Fibroblast of the aortic adventitia (primary cell): ENCODE measurements around the gene TTC17. TPM values are rescaled to one million over a fixed set of nuclear protein-coding genes. Genes with fewer than 3 reads are reported as not detected.

Experiments used
- DNase-seq: peaks from one replicate; pipeline ENCODE4 v3.0.0-alpha.2; 2010; ENCODE audit warnings: low read depth
- H3K4me3 ChIP-seq: 2 replicates; pipeline ENCODE4 v1.5.1; 2011; ENCODE audit warnings: low read depth, mild to moderate bottlenecking, control low read depth, low read length, moderate library complexity
- small RNA-seq: library from RNA; depleted of rRNA; stranded (forward); fragments of <200 nt; gene quantifications from one replicate; pipeline ENCODE3, GENCODE V24; 2012
- total RNA-seq: library from RNA; depleted of rRNA; stranded (reverse); fragments of >200 nt; gene quantifications from 2 replicates; pipeline ENCODE4 v1.2.3, GENCODE V29; 2012; ENCODE audit warnings: low replicate concordance
- TF ChIP-seq, protein P1 (sequence below): IDR thresholded peaks from 2 replicates; pipeline ENCODE4 v1.5.1; 2011; ENCODE audit warnings: mild to moderate bottlenecking, low read length, control low read depth, inconsistent platforms; ENCODE audit not compliant: insufficient read depth

The TTC17 gene
- total RNA-seq, 1 donor: 76.9 TPM

DNA sequence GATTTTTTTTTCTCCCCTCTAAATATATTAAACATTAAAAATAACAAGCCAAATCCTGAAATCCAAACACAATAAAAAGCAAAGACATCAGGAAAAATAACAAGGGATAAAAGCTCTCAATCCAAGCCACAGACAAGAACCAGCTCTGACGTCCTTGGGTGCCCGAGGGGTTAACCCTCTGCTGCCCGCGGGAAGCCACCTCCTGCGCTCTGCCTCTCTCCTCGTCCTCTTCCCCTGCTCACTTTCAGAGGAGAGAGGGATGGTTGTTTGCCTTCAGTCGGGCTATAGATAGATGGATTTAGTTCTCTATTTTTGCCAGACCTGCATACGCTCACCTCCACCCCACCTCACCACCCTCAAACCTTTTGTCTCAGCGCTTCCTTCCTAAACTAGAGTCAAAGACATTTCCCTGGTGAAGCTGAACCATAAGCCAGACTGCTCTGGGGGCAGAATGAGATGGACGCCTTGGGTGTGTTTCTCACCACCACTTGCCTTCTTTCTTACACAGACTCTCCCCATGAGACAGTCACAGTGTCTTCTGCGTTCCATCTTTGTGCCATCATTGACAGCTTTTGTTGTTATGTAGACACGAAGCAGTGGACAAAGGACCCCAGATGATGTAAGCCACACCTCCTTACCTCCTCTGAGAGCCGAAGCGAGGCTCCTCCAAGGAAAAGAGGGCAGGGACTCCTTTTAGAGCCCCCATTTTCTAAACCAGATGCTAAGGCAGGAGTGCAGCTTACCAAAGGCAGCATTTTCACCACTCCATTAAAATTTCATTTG is 179.3 kb downstream of the TTC17 start:
- TF ChIP-seq, protein P1, sequence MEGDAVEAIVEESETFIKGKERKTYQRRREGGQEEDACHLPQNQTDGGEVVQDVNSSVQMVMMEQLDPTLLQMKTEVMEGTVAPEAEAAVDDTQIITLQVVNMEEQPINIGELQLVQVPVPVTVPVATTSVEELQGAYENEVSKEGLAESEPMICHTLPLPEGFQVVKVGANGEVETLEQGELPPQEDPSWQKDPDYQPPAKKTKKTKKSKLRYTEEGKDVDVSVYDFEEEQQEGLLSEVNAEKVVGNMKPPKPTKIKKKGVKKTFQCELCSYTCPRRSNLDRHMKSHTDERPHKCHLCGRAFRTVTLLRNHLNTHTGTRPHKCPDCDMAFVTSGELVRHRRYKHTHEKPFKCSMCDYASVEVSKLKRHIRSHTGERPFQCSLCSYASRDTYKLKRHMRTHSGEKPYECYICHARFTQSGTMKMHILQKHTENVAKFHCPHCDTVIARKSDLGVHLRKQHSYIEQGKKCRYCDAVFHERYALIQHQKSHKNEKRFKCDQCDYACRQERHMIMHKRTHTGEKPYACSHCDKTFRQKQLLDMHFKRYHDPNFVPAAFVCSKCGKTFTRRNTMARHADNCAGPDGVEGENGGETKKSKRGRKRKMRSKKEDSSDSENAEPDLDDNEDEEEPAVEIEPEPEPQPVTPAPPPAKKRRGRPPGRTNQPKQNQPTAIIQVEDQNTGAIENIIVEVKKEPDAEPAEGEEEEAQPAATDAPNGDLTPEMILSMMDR: no peak
- DNase-seq: no peak

DNA sequence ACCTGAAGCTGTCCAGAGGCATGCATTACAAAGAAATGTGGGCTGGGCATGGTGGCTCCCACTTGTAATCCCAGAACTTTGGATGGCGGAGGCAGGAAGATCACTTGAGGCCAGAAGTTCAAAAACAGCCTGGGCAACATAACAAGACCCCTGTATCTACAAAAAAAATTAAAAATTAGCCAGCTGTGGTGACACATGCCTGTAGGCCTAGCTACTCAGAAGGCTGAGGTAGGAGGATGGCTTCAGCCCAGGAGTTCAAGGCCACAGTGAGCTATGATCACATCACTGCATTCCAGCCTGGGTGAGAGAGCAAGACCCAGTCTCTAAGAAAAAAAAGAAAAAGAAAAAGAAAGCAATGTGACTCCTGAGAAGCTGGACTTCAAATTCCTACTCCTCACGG is 183.3 kb downstream of the TTC17 start:
- TF ChIP-seq, protein P1: no peak
- no peak for DNase-seq
- H3K4me3 ChIP-seq: no peak overlapping the region

More for the DNA sequence above, 179.3 kb downstream of the TTC17 start:
- no peak overlapping the region for H3K4me3 ChIP-seq

DNA sequence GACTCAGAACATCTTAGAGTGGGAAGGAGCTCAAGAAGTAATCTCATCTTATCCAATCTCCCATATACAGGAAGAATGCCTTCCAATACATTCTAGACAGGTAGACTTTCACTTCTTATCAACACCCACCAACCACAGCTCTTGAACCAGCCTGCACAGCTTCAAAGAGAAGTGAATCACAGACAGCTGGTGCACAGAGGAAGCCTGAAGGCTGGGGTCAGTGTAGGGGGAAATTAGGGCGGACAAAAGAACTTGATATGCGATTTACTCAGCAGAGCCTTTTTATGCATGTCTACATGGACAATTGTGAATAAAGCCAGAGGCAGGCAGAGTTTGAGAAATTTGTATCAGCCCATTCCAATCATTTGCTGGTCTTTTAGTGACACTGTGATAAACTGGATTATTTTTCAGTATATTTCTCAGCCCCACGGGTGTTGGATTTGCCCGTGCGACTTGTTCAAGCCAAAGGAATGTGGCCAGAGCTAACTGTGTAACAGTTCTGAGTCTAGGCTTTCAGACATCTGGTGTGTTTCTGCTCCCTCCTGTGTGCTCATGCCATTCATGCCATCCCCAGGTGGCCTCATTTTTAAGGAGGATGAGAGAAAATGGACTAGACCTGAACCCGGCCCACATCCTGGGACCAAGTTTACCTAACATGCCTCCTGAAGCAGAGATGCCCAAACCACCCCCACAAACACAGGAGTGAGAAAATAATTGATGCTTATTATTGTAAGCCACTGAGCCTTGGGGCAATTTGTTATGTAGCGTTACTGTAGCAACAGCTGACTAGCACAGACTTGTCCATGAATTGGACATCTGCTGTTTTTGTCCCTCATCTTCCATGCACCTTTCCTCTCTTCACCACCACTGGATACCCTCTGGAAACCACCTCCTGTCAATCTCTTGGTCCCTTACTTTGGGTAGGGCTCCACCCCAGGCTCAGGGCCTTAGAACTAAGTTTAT is 184.3 kb downstream of the TTC17 start:
- no peak overlapping the region for H3K4me3 ChIP-seq
- no peak for DNase-seq
- TF ChIP-seq, protein P1: no peak

Small RNA genes lying within 50 kb of the gene (small RNA-seq; reads per million reads assigned to genes)
- gene RF00019 (not detected), gene RN7SKP287 (not detected)

Other genes with a start within 250 kb of the TTC17 start
- gene API5, start 46.9 kb upstream of the TTC17 start, total RNA-seq: 81.0 and 94.3 TPM in 2 replicates